Spleen (tissue), 7 donors: ENCODE measurements around the gene ZNF700.

Source experiments
- POLR2A ChIP-seq, 3 donors: fragments of 450-650 bp; IDR thresholded peaks; one replicate each; pipeline ENCODE4 v1.5.1; 2017; ENCODE audit warnings: antibody characterized with exemption in 3 of 3, mild to moderate bottlenecking in 1 of 3
- TF ChIP-seq, protein P1 (sequence below), 11 experiments: fragments of 200-600 bp in 7 of 11; fragments of 450-650 bp in 4 of 11; sonication (generic) in 4 of 11; IDR thresholded peaks in 8 of 11; conservative IDR thresholded peaks in 3 of 11; 1 replicate in 7 of 11; 2 replicates in 4 of 11; pipeline versions ENCODE4 v1.4.0 to v1.8.0; 2016 to 2021; ENCODE audit warnings: antibody characterized with exemption in 11 of 11, inconsistent platforms in 4 of 11, mild to moderate bottlenecking in 1 of 11
- donor health status: DM: no; HTN: no; CAD: no; lungs with moderate emphysema.
- donor health status: DM: no; HTN: no; CAD: no.
- donor health status: DM: no; HTN: no; CAD: no.

DNA sequence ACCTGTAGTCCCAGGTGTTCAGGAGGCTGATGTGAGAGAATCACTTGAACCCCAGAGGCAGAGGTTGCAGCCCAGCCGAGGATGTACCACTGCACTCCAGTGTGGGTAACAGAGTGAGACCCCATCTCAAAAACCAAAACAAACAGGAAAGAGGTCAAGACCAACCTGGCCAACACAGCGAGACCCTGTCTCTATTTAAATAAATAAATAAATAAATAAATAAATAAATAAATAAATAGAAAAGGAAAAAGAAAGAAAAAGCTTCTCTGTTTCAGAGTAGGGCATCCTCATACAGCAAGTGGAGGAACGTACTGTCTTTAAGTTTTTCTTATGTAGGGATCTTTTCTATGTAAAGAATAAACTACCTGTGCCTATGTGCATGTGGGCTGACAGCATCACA is 2.3 kb downstream of the ZNF700 start:
- TF ChIP-seq, protein P1, sequence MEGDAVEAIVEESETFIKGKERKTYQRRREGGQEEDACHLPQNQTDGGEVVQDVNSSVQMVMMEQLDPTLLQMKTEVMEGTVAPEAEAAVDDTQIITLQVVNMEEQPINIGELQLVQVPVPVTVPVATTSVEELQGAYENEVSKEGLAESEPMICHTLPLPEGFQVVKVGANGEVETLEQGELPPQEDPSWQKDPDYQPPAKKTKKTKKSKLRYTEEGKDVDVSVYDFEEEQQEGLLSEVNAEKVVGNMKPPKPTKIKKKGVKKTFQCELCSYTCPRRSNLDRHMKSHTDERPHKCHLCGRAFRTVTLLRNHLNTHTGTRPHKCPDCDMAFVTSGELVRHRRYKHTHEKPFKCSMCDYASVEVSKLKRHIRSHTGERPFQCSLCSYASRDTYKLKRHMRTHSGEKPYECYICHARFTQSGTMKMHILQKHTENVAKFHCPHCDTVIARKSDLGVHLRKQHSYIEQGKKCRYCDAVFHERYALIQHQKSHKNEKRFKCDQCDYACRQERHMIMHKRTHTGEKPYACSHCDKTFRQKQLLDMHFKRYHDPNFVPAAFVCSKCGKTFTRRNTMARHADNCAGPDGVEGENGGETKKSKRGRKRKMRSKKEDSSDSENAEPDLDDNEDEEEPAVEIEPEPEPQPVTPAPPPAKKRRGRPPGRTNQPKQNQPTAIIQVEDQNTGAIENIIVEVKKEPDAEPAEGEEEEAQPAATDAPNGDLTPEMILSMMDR (IDR thresholded peaks at IDR 0.05 in 8 of 11, conservative IDR thresholded peaks at IDR 0.05 in 3 of 11) = no peak
- no peak for TF ChIP-seq POLR2A (IDR thresholded peaks at IDR 0.05)
